Karpas-422 (cell line): ENCODE results near the gene CHFR. TPM values are rescaled to one million over a fixed set of nuclear protein-coding genes. Genes with fewer than 3 reads are reported as not detected.
"Not testable (repeated sequence)": the region's sequence is repeated elsewhere in the genome, so short reads cannot be mapped to it uniquely, and the experiment has no call there.

Experiments used
- DNase-seq: peaks from one replicate; pipeline ENCODE4 v3.0.0-alpha.2; 2015
- H2AFZ ChIP-seq: fragments of 200-600 bp; sonication (generic); 2 replicates; pipeline ENCODE4 v1.6.1; 2014; ENCODE audit warnings: antibody characterized with exemption, low read length, mixed read lengths
- H3K27ac ChIP-seq: fragments of 200-600 bp; sonication (generic); 2 replicates; pipeline ENCODE4 v1.5.1; 2014; ENCODE audit warnings: mild to moderate bottlenecking, low read length, moderate library complexity
- H3K27me3 ChIP-seq: fragments of 200-600 bp; sonication (generic); 2 replicates; pipeline ENCODE4 v1.6.1; 2014; ENCODE audit warnings: low read length, mixed read lengths
- H3K36me3 ChIP-seq: fragments of 200-600 bp; sonication (generic); 2 replicates; pipeline ENCODE4 v1.6.1; 2014; ENCODE audit warnings: low read length, mixed read lengths; ENCODE audit not compliant: insufficient read depth
- H3K4me1 ChIP-seq: fragments of 200-600 bp; sonication (generic); 2 replicates; pipeline ENCODE4 v1.6.1; 2014; ENCODE audit warnings: mild to moderate bottlenecking, low read length, mixed read lengths
- H3K4me2 ChIP-seq: fragments of 200-600 bp; sonication (generic); 2 replicates; pipeline ENCODE4 v1.6.1; 2014; ENCODE audit warnings: low read length, low read depth, mild to moderate bottlenecking; ENCODE audit not compliant: poor library complexity, severe bottlenecking
- H3K4me3 ChIP-seq: fragments of 200-600 bp; sonication (generic); 2 replicates; pipeline ENCODE4 v1.5.1; 2014; ENCODE audit warnings: mild to moderate bottlenecking, antibody characterized with exemption, low read length, mixed read lengths
- H3K79me2 ChIP-seq: fragments of 200-600 bp; sonication (generic); 2 replicates; pipeline ENCODE4 v1.6.1; 2014; ENCODE audit warnings: mild to moderate bottlenecking, low read length, mixed read lengths
- H3K9ac ChIP-seq: fragments of 200-600 bp; sonication (generic); 2 replicates; pipeline ENCODE4 v1.6.0; 2014; ENCODE audit warnings: low read length
- H3K9me2 ChIP-seq: fragments of 200-600 bp; sonication (generic), shearing (Covaris generic); replicated peaks from 2 replicates; pipeline ENCODE4 v1.6.0; 2014; ENCODE audit warnings: mild to moderate bottlenecking, low read length, moderate library complexity; ENCODE audit not compliant: insufficient read depth
- H3K9me3 ChIP-seq: fragments of 300-700, 200-600 bp; sonication (generic); 2 replicates; pipeline ENCODE4 v1.6.1; 2014; ENCODE audit warnings: low read length, mixed read lengths
- H4K20me1 ChIP-seq: fragments of 200-600 bp; sonication (generic); 2 replicates; pipeline ENCODE4 v1.6.1; 2014; ENCODE audit warnings: mild to moderate bottlenecking, antibody characterized with exemption, low read length, low read depth; ENCODE audit not compliant: insufficient read depth
- total RNA-seq: library from RNA; depleted of rRNA; stranded (reverse); fragments of >200 nt; shearing (Covaris generic); gene quantifications from 2 replicates; pipeline ENCODE4 v1.2.3, GENCODE V29; 2014; ENCODE audit warnings: low replicate concordance

CHFR gene
- total RNA-seq, 1 experiment from 2014 or later: 10.1 TPM

DNA sequence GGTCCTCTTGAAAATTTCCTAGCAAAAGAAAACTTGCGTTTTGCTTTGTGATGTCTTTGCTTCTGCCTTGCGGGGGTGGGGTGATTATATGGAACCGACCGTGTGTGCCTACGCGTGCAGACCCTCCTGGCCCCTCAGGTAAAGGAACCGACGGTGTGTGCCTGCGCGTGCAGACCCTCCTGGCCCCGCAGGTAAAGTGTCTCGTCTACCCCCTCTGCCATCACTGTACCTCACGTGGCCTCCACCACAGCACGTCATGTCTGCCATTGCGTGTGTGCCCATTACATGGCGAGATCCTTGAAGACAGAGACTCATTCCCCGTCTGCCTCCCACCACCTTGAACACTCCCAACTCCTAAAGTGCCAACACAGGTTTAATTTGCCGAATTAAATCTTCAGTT, 62.3 kb downstream of the CHFR start:
- Histone ChIP-seq H3K9me2 (no peaks in the 10 kb centered on the region), H3K9me3 (peaks cover 6% of the 10 kb centered on the region), H3K9ac (no peak overlapping the region), H3K27me3 (no peaks in the 10 kb centered on the region), H2AFZ (no peak overlapping the region), H3K4me1 (peaks cover 28% of the 10 kb centered on the region), H3K27ac (no peak overlapping the region), H3K36me3 (peaks cover 24% of the 10 kb centered on the region), H3K4me3 (no peak overlapping the region), H4K20me1 (peaks cover 9% of the 10 kb centered on the region), H3K79me2 (peaks cover 47% of the 10 kb centered on the region), H3K4me2 (no peak overlapping the region)
- no peak for DNase-seq

- H3K27me3 ChIP-seq: no peaks in the 10 kb centered on the region
Observed at GRCh38 chr12:132824053-132824452, 63.4 kb downstream of the CHFR start.

GRCh38 chr12:132818562-132818961, 68.8 kb downstream of the CHFR start:
- Histone ChIP-seq H3K9me2 (no peaks in the 10 kb centered on the region), H4K20me1 (no peaks in the 10 kb centered on the region), H2AFZ (no peak overlapping the region), H3K27me3 (no peaks in the 10 kb centered on the region), H3K4me1 (peaks cover 26% of the 10 kb centered on the region), H3K9me3 (no peaks in the 10 kb centered on the region), H3K9ac (no peak overlapping the region), H3K79me2 (peaks cover 8% of the 10 kb centered on the region), H3K27ac (peak overlapping the region; percentile 98; the same call in 1 of the 2 replicates), H3K36me3 (peaks cover 31% of the 10 kb centered on the region), H3K4me3 (no peak overlapping the region), H3K4me2 (no peak overlapping the region)
- DNase-seq: no peak

More at GRCh38 chr12:132824053-132824452, 63.4 kb downstream of the CHFR start:
- H3K27ac ChIP-seq: no peak overlapping the region
- H3K9me3 ChIP-seq: no peaks in the 10 kb centered on the region
- H3K4me3 ChIP-seq: no peak overlapping the region
- peaks cover 47% of the 10 kb centered on the region for H3K79me2 ChIP-seq
- H2AFZ ChIP-seq: no peak overlapping the region
- no peak for DNase-seq
- no peak overlapping the region for H3K4me2 ChIP-seq
- H4K20me1 ChIP-seq: peaks cover 9% of the 10 kb centered on the region
- no peaks in the 10 kb centered on the region for H3K9me2 ChIP-seq
- peaks cover 20% of the 10 kb centered on the region for H3K36me3 ChIP-seq
- H3K4me1 ChIP-seq: peaks cover 35% of the 10 kb centered on the region
- no peak overlapping the region for H3K9ac ChIP-seq

DNA sequence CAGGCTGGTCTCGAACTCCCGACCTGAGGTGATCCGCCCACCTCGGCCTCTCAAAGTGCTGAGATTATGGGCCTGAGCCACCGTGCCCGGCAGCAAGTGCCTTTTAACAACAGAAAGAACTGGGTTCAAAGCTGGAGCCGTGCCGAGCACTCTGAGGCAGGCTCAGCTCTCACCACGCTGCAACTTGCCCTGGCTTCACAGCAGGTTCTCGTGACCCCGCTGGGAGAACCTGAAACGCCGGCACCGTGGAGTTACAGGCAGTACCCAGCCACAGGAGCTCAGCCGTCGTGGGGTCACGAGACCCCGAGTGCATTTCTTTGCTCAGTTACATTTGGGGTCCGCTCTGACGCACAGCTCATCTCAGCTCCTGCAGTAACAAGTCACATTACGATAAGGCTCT, 73.2 kb downstream of the CHFR start:
- H3K9me2 ChIP-seq: no peaks in the 10 kb centered on the region
- peaks cover 5% of the 10 kb centered on the region for H3K79me2 ChIP-seq
- H3K9ac ChIP-seq: no peak overlapping the region
- no peaks in the 10 kb centered on the region for H3K9me3 ChIP-seq
- no peak overlapping the region for H2AFZ ChIP-seq
- H3K27ac ChIP-seq: no peak overlapping the region
- DNase-seq: no peak
- no peaks in the 10 kb centered on the region for H4K20me1 ChIP-seq
- H3K4me1 ChIP-seq: peaks cover 6% of the 10 kb centered on the region
- H3K4me2 ChIP-seq: no peak overlapping the region
- peaks cover 41% of the 10 kb centered on the region for H3K36me3 ChIP-seq
- H3K27me3 ChIP-seq: no peaks in the 10 kb centered on the region
- no peak overlapping the region for H3K4me3 ChIP-seq

DNA sequence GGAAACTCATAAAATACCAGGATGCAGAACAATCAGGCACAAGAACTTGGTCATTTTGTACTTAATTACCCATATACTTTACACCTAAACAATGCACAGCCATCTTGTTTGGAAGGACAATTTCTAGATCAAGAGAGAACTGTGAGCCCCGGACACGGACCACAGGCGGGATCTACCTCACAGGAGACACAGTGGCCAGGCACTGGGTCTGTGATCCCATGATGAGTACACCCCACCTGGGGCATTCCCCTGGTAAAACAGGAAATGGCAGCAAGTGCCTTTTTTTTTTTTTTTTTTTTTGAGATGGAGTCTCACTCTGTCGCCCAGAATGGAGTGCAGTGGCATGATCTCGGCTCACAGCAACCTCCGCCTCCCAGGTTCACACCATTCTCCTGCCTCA, 74.0 kb downstream of the CHFR start:
- no peak overlapping the region for H3K4me2 ChIP-seq
- no peak overlapping the region for H3K9ac ChIP-seq
- no peak for DNase-seq
- H3K36me3 ChIP-seq: peaks cover 35% of the 10 kb centered on the region
- no peaks in the 10 kb centered on the region for H3K27me3 ChIP-seq
- no peaks in the 10 kb centered on the region for H4K20me1 ChIP-seq
- no peak overlapping the region for H2AFZ ChIP-seq
- H3K9me3 ChIP-seq: no peaks in the 10 kb centered on the region
- no peak overlapping the region for H3K4me3 ChIP-seq
- peaks cover 5% of the 10 kb centered on the region for H3K79me2 ChIP-seq
- H3K9me2 ChIP-seq: no peaks in the 10 kb centered on the region
- no peaks in the 10 kb centered on the region for H3K4me1 ChIP-seq
- H3K27ac ChIP-seq: no peak overlapping the region

GRCh38 chr12:132812631-132813305, 74.6 kb downstream of the CHFR start:
- no peaks in the 10 kb centered on the region for H3K79me2 ChIP-seq
- H3K9me2 ChIP-seq: no peaks in the 10 kb centered on the region
- no peak overlapping the region for H2AFZ ChIP-seq
- no peak overlapping the region for H3K9ac ChIP-seq
- H3K4me1 ChIP-seq: no peaks in the 10 kb centered on the region
- 0 out of 2 replicates have a peak, but pooled peaks cover 3% of the 10 kb centered on the region for H4K20me1 ChIP-seq
- no peak overlapping the region for H3K4me3 ChIP-seq
- H3K4me2 ChIP-seq: no peak overlapping the region
- DNase-seq: no peak
- H3K27ac ChIP-seq: no peak overlapping the region
- H3K9me3 ChIP-seq: no peaks in the 10 kb centered on the region
- no peaks in the 10 kb centered on the region for H3K27me3 ChIP-seq
- H3K36me3 ChIP-seq: peaks cover 37% of the 10 kb centered on the region

DNA sequence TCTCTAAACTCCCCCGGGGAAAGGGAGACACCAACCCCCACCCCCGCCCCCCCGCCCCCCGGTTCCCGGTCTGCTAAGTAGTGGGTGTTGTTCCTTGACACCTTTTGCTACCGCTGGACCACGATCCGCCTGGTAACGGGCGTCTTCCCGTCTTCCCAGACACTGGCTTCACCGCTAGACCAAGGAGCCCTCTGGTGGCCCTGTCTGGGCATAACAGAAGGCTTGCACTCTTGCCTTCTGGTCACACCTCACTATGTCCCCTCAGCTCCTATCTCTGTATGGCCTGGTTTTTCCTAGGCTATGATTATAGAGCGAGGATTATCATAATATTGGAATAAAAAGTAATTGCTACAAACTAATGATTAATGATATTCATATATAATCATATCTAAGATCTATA, 78.0 kb downstream of the CHFR start:
- Histone ChIP-seq H3K36me3 (peaks cover 33% of the 10 kb centered on the region), H3K79me2 (peaks cover 19% of the 10 kb centered on the region)
- not testable (repeated sequence) for DNase-seq, H3K4me2 ChIP-seq, H3K9ac ChIP-seq, H3K27me3 ChIP-seq, H2AFZ ChIP-seq, H3K9me2 ChIP-seq, H3K4me3 ChIP-seq, H3K9me3 ChIP-seq, H4K20me1 ChIP-seq, H3K27ac ChIP-seq, H3K4me1 ChIP-seq

DNA sequence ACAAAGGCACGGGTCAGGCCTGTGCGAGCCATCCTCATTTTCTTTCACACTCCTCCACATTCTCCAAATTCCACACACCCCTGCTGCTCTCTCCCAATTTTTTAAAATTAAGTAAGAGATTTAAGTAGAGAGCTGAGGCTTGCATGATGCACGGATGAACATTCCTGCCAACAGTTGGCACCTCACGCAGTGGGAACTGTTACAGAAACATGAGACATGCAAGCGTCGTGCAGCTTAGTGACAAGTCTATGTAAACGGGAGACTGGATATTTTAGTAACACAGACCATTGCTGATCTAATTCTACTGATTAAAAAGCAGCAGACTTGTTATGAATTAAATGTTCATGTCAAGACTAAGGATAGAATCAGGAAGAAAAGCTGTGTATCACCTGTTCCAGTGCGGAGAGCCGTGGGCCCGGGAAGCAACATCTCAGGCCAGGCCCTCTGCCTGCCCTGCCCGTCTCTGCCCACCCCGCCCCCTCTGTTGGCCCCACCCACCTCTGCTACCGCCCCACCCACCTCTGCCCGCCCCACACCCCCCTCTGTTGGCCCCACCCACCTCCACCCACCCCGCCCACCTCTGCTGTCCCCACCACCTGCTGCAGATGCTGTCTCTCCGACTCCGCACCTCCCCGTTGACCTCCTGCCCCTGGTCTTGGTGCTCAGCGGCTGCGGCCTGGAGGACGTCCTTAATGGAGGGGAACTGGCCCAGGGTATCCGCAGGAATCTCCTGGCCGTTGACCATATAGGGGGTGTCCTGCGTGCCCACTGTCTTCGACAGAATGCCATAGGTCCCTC, 79.9 kb downstream of the CHFR start:
- no peak overlapping the region for H3K9ac ChIP-seq
- H3K36me3 ChIP-seq: peaks cover 25% of the 10 kb centered on the region
- no peaks in the 10 kb centered on the region for H3K27me3 ChIP-seq
- H3K79me2 ChIP-seq: peaks cover 19% of the 10 kb centered on the region
- H3K27ac ChIP-seq: no peak overlapping the region
- no peak overlapping the region for H3K4me2 ChIP-seq
- no peak overlapping the region for H2AFZ ChIP-seq
- peak; percentile 49 for DNase-seq
- H3K4me1 ChIP-seq: no peaks in the 10 kb centered on the region
- H4K20me1 ChIP-seq: 0 out of 2 replicates have a peak, but pooled peaks cover 3% of the 10 kb centered on the region
- H3K9me3 ChIP-seq: no peaks in the 10 kb centered on the region
- no peak overlapping the region for H3K4me3 ChIP-seq
- no peaks in the 10 kb centered on the region for H3K9me2 ChIP-seq
